NCI-H1092 (cell line): ENCODE data around the gene SLC45A1.
"Not testable (repeated sequence)": the region's sequence is repeated elsewhere in the genome, so short reads cannot be mapped to it uniquely, and the experiment has no call there.

Source experiments
- DNase-seq: peaks from one replicate; lab custom pipeline; 2025; lab: John Stamatoyannopoulos, UW

Gene SLC45A1

GRCh38 chr1:8367571-8368194 lies 49.8 kb downstream of the SLC45A1 start:
- no peak for DNase-seq

- no peak for DNase-seq
These were observed 51.2 kb downstream of the SLC45A1 start for GRCh38 chr1:8368956-8369639.

GRCh38 chr1:8370046-8370881 lies 52.4 kb downstream of the SLC45A1 start:
- DNase-seq: peak; percentile 68

- DNase-seq: peak; percentile 68
These were observed 53.0 kb downstream of the SLC45A1 start for GRCh38 chr1:8370905-8371315.

- no peak for DNase-seq
These were observed 53.6 kb downstream of the SLC45A1 start for GRCh38 chr1:8371372-8371991.

- no peak for DNase-seq
These were observed 55.2 kb downstream of the SLC45A1 start for GRCh38 chr1:8373125-8373524.

GRCh38 chr1:8373581-8374241 lies 55.8 kb downstream of the SLC45A1 start:
- DNase-seq: peak; percentile 35

- DNase-seq: no peak
These were observed 56.4 kb downstream of the SLC45A1 start for GRCh38 chr1:8374356-8374755.

GRCh38 chr1:8374812-8375211 lies 56.9 kb downstream of the SLC45A1 start:
- no peak for DNase-seq

- DNase-seq: no peak
These were observed 58.5 kb downstream of the SLC45A1 start for GRCh38 chr1:8376358-8376840.

- no peak for DNase-seq
These were observed 59.5 kb downstream of the SLC45A1 start for GRCh38 chr1:8377271-8377981.

- DNase-seq: no peak
These were observed 60.3 kb downstream of the SLC45A1 start for GRCh38 chr1:8378178-8378577.

- DNase-seq: no peak
These were observed 61.1 kb downstream of the SLC45A1 start for GRCh38 chr1:8378981-8379470.

- DNase-seq: no peak
These were observed 61.7 kb downstream of the SLC45A1 start for GRCh38 chr1:8379513-8380186.

GRCh38 chr1:8380310-8380709 lies 62.4 kb downstream of the SLC45A1 start:
- DNase-seq: not testable (repeated sequence)

- no peak for DNase-seq
These were observed 63.7 kb downstream of the SLC45A1 start for GRCh38 chr1:8381618-8382017.

- DNase-seq: no peak
These were observed 64.2 kb downstream of the SLC45A1 start for GRCh38 chr1:8382051-8382505.

GRCh38 chr1:8382608-8383505 lies 64.9 kb downstream of the SLC45A1 start:
- no peak for DNase-seq

- DNase-seq: no peak
These were observed 66.2 kb downstream of the SLC45A1 start for GRCh38 chr1:8384088-8384487.
